ENCODE measurements around the gene DENND5A. TPM values are rescaled to one million over a fixed set of nuclear protein-coding genes. Genes with fewer than 3 reads are reported as not detected.

The DENND5A gene
- total RNA-seq, 1 donor = 152 TPM

DNA sequence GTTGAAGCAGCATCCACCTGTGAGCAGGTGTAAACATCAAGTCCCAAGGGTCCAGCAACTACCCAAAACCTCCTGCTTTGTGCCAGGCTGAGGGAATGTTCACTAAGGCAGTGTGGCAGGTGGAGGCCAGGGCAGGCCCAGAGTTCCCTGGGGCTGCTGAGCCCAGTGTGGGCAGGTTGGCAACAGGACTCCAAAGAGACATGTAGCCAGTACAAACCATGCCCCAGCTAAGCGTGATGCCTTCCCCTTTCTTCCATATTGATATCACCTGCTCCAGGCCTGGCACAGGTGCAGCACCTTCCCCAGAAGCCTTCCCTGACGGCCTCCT, 143.7 kb downstream of the DENND5A start:
- no peak overlapping the region for H3K4me3 ChIP-seq (ENCODE audit: low read depth, low read length)
- TF ChIP-seq, protein P1, sequence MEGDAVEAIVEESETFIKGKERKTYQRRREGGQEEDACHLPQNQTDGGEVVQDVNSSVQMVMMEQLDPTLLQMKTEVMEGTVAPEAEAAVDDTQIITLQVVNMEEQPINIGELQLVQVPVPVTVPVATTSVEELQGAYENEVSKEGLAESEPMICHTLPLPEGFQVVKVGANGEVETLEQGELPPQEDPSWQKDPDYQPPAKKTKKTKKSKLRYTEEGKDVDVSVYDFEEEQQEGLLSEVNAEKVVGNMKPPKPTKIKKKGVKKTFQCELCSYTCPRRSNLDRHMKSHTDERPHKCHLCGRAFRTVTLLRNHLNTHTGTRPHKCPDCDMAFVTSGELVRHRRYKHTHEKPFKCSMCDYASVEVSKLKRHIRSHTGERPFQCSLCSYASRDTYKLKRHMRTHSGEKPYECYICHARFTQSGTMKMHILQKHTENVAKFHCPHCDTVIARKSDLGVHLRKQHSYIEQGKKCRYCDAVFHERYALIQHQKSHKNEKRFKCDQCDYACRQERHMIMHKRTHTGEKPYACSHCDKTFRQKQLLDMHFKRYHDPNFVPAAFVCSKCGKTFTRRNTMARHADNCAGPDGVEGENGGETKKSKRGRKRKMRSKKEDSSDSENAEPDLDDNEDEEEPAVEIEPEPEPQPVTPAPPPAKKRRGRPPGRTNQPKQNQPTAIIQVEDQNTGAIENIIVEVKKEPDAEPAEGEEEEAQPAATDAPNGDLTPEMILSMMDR (IDR thresholded peaks at IDR 0.05; ENCODE audit: insufficient read depth, low read depth, low read length) = no peak
- DNase-seq (ENCODE audit: low read depth) = no peak

DNA sequence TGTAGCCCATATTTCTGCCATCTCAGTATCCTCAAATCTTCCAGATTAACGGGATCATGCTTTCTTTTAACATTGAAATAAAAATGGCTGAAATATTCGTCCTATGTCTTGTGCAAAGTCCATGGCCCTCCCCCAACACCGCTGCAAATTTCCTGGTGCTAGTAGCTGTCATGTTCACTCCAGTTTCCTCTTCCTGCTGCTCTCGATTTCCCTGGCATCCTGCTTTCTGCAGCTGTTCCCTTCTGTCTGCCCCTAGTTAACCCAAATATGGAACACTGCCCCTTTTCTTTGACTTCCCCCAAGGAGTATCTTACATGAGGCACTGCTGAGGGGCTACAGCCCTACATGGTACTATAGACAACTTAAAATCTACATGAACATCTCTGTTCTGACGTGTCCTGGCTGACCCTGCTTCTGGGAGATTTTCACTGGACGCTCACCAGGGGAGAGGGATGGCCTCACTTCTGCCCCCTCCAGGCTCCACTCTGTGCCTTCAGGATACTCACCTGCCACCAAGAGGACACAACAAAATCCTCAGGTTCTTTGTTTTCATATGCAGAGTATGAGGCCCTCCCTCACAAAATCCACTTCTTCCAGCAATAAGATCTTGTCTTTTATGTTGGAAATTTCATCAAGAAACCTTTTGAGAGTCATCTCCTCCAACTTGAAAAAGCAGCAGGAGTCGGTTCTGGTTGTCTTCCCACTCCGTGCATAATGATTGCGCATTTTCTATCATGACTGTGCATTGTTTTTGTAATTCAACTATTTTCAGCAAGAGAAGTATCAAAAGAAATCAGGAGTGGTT, 144.3 kb downstream of the DENND5A start:
- TF ChIP-seq, protein P1 (IDR thresholded peaks at IDR 0.05; ENCODE audit: insufficient read depth, low read depth, low read length) = peak; percentile 53
- no peak for DNase-seq (ENCODE audit: low read depth)
- no peak overlapping the region for H3K4me3 ChIP-seq (ENCODE audit: low read depth, low read length)

DNA sequence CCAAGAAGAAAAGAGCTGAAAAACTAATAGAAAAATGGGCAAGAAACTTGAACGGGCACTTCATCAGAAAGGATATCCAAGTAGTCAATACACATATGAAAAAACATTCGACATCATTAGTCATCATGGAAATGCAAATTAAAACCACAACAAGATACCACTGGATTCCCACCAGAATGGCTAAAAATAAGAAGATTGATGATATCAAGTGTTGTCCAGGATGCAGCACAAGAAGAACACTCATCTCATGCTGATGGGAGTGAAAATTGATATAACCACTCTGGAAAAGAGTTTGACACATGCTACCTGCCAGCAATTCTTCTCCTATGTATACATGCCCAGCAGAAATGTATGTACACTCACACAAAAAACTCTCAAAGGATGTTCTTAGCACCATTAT, 146.9 kb downstream of the DENND5A start:
- DNase-seq (ENCODE audit: low read depth) = no peak
- TF ChIP-seq, protein P1 (IDR thresholded peaks at IDR 0.05; ENCODE audit: insufficient read depth, low read depth, low read length) = no peak
- H3K4me3 ChIP-seq (ENCODE audit: low read depth, low read length) = no peak overlapping the region

DNA sequence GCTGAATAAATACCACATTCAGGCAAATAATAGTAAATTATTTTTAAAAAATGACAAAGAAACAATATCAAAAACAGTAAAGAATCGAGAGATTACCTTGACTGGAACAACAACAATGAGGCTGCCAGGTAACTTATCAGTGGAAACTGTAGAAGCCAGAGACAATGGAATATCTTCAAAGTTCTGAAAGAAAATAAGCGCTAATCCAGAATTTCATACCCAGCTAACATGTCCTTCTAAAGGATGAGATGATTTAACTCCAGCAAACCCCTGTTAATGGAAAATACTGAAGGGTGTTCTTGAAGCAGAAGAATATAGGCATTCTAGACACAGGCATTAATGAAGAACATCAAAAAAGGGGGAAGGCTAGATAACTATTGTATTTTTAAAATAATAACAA, 153.1 kb downstream of the DENND5A start:
- H3K4me3 ChIP-seq (ENCODE audit: low read depth, low read length) = no peak overlapping the region
- TF ChIP-seq, protein P1 (IDR thresholded peaks at IDR 0.05; ENCODE audit: insufficient read depth, low read depth, low read length) = no peak
- DNase-seq (ENCODE audit: low read depth) = no peak

DNA sequence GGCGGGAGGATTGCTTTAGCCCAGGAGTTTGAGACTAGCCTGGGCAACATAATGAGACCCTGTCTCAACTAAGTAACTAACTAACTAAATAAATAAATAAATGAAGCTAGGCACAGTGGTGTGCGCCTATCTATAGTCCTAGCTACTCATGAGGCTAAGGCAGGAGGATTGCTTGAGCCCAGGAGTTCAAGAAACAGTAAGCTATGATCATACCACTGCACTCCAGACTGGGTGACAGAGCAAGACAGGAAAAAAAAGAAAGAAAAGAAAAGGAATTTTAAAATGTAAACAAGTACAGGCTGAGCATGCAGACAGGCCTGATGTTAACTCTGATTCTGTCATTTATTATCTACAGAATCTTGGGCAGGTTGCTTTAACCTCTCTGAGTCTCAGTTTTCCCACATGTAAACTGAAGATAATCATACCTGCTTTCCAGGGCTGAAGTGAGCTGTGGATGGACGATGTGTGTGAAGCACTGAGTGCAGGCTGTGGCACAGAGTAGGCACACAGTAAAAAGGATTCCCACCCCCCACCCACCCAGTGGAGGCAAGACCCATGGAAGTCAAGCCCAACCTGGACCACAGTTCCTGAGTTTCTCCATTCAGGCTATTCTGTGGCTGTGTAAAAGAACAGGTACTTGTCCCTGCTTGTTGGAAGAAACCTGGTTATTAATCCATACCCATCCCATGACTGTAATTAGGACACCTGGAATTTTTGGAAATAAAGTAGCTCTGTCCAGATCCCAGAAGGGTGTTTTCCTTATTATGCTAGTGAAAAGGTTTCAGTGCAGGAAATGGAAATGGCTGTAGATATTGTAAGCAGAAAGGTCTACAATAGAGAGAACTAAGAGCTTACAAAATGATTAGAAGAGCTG, 155.1 kb downstream of the DENND5A start:
- TF ChIP-seq, protein P1 (IDR thresholded peaks at IDR 0.05; ENCODE audit: insufficient read depth, low read depth, low read length) = no peak
- H3K4me3 ChIP-seq (ENCODE audit: low read depth, low read length) = no peak overlapping the region
- no peak for DNase-seq (ENCODE audit: low read depth)

DNA sequence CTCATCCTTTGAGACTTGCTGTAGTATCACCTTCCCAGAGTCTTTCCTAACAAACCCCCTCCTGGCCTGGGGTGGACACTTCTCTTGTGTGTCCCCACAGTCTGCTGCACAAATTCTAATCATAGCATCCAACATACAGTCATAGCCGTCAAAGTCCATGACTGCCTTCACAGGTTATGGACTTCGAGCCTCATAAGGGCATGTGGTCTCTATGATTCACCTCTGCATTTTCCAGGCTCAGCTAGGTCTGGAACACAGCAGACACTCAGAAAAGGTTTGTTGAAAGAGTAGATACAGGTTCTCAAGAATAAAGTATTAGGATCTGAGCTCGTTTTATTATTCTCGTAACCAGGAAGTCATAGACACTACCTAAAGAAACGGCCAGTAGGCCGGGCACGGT, 160.6 kb downstream of the DENND5A start:
- DNase-seq (ENCODE audit: low read depth) = no peak
- TF ChIP-seq, protein P1 (IDR thresholded peaks at IDR 0.05; ENCODE audit: insufficient read depth, low read depth, low read length) = no peak
- no peak overlapping the region for H3K4me3 ChIP-seq (ENCODE audit: low read depth, low read length)

All from fibroblast of villous mesenchyme (primary cell).